Fibroblast of mammary gland (primary cell): ENCODE data around the gene FBXO33.
"Not testable (repeated sequence)": the region's sequence is repeated elsewhere in the genome, so short reads cannot be mapped to it uniquely, and the experiment has no call there.

ENCODE experiments used
- DNase-seq: peaks from one replicate; pipeline ENCODE4 v3.0.0-alpha.2; 2010; ENCODE audit warnings: low read depth
- H3K4me3 ChIP-seq: 2 replicates; pipeline ENCODE4 v1.5.1; 2011; ENCODE audit warnings: low read depth, mild to moderate bottlenecking, low read length, moderate library complexity; ENCODE audit not compliant: control insufficient read depth
- TF ChIP-seq, protein P1 (sequence below): conservative IDR thresholded peaks from 2 replicates; pipeline ENCODE4 v1.5.1; 2011; ENCODE audit warnings: low read depth, low read length, inconsistent platforms; ENCODE audit not compliant: control insufficient read depth, insufficient read depth

Gene FBXO33

DNA sequence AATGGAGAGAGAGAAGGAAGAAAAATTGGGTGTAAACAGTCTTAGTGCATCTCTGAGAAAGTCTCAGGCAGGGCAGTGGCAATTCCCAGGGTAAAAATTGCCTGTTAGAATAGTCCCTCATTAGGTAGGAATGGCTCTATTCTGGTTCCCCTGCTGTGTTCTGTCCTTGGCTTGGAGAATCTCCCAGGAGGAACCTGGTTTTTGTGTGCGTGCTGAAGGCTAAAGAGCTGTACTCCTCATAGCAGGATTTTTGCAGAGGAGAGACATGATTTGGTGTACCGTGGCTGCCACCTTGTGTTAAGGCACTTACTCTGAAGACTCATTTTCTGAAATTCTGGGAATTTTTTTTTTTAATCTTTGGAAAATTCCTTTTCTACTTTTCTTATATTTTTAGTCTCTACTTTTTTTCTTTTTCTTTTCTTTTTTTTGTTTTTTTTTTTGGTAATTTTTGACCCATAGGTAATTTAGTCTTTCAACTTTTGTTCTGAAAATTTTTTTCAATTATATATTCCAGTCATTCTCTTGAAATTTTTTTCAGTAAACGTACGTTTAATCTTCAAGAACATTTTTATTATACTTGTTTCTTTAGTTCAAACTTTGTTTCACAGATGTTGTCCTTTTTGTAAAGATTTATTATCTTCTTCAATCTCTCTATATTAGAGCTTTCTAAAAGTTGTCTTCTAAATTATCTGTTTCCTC lies 63.8 kb downstream of the FBXO33 start:
- peak; percentile 82 for DNase-seq
- TF ChIP-seq, protein P1, sequence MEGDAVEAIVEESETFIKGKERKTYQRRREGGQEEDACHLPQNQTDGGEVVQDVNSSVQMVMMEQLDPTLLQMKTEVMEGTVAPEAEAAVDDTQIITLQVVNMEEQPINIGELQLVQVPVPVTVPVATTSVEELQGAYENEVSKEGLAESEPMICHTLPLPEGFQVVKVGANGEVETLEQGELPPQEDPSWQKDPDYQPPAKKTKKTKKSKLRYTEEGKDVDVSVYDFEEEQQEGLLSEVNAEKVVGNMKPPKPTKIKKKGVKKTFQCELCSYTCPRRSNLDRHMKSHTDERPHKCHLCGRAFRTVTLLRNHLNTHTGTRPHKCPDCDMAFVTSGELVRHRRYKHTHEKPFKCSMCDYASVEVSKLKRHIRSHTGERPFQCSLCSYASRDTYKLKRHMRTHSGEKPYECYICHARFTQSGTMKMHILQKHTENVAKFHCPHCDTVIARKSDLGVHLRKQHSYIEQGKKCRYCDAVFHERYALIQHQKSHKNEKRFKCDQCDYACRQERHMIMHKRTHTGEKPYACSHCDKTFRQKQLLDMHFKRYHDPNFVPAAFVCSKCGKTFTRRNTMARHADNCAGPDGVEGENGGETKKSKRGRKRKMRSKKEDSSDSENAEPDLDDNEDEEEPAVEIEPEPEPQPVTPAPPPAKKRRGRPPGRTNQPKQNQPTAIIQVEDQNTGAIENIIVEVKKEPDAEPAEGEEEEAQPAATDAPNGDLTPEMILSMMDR: peak; percentile 68
- no peak overlapping the region for H3K4me3 ChIP-seq

DNA sequence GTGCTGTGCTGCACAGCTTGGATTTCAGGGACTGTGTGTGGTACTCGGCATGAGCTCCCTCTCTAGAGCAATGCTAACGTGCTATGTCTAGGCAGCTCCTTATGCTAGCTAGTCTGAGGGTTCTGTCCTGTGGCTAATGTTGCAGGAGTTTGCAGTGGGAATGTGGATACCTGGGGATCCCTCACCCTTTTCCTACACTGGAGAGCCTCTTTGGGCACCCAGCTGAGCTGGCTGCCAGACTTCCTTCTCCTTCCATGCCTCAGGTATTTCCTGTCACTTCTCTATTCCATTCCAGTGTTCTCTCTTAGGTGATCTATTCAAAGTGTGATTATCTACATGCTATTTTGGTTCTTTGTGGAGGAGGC lies 64.9 kb downstream of the FBXO33 start:
- no peak for DNase-seq
- no peak overlapping the region for H3K4me3 ChIP-seq
- TF ChIP-seq, protein P1: no peak

DNA sequence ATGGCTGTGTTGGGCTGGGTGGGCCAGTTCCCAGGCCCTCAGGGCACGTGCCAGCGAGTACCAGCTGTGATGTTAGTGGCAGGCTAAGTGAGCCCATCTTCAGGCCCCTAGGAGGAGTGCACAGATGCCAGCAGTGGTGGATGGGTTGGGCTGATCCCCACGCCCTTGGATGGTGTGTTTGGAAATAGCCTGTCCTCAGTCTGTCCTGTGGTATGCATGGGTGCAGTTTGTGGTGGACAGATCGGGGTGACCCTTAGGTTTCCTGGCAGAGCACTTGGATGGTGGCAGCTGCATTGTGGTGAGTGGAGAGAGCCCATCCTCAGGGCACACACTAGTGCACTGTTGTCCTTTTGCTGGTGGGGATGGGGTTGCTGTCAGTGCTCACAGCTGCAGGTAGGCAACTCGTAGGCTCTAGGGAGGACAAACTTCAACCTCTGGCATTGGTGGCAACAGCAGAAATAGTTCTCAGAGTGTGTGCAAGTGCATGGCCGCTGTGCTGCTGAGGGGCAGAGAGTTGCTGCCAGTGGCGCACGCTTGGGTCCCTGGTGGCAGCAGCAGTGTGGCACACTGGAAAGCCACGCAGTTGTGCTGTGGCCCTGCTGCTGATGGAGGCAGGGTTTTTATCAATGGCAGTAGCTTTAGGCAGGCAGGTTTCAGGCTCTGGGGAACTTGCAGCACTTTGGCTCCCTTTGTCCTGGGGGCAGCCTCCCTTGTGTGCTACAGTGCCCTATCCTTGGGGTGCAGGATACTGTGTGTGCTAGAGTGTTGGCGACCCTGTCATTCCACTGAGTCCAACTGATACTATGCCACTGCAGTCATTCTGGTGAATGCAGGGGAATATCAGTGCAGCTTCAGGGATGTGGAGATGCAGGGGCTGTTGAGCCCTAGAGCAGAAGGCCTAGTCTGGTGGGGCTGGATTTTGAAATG lies 65.5 kb downstream of the FBXO33 start:
- H3K4me3 ChIP-seq: no peak overlapping the region
- no peak for DNase-seq
- TF ChIP-seq, protein P1: no peak

DNA sequence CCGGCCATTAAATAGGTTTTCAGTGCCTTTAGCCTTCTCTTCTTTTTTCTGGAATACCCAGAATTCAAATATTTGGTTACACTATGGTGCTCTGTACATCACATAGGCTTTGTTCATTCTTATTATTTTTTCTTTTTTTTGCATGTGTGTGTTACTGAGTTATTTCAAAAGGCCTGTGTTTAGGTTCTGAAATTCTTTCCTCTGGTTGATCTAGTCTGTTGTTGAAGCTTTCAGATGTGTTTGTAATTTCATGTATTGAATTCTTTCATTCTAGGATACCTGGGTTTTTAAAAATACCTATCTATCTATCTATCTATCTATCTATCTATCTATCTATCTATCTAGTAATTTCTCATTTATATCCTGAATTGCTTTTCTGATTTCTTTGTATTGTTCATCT lies 66.9 kb downstream of the FBXO33 start:
- TF ChIP-seq, protein P1: no peak
- DNase-seq: no peak
- H3K4me3 ChIP-seq: no peak overlapping the region

DNA sequence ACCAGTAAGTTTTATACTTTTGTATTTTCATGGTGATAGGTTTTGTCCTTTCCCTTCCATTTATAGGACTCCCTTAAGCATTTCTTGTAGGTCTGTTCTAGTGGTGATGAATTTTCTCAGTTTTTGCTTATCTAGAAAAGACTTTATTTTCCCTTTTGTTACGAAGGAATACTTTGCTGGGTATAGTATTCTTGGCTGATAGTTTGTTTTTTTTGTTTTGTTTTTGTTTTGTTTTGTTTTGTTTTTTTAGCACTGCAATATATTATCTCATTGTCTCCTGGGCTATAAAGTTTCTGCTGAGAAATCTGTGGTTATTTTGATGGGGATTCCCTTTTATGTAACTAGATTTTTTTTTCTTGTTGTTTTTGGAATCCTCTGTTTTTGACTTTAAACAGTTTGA lies 67.7 kb downstream of the FBXO33 start:
- no peak for DNase-seq
- H3K4me3 ChIP-seq: no peak overlapping the region
- TF ChIP-seq, protein P1: no peak

DNA sequence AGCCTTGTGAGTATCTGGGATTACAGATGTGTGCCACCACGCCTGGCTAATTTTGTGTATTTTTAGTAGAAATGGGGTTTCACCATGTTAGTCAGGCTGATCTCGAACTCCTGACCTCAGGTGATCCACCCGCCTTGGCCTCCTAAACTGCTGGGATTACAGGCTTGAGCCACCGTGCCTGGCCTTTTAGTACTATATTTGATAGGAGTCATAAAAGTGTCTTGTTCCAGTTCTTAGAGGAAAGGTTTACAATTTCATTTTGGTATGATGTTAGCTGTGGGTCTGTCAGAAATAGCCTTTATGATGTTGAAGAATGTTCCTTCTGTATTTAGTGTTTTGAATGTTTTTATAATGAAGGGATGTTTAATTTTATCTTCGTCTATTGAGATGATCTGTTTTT lies 70.7 kb downstream of the FBXO33 start:
- DNase-seq, H3K4me3 ChIP-seq: not testable (repeated sequence)

DNA sequence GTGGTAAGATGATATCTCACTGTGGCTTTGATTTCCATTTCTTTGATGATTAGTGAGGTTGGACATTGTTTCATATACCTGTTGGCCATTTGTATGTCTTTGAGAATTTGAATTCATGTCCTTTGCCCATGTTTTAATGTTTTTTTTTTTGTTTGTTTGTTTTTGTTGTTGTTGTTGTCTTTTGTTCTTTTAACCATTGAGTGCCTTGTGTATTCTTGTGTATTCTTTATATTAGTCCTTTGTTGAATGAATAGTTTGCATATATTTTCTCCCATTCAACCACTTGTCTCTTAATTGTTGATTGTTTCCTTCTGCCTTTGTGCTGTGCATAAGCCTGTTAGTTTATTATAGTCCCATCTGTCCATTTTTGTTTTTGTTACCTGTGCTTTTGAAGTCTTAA lies 71.9 kb downstream of the FBXO33 start:
- no peak for DNase-seq
- no peak overlapping the region for H3K4me3 ChIP-seq
- TF ChIP-seq, protein P1: no peak

DNA sequence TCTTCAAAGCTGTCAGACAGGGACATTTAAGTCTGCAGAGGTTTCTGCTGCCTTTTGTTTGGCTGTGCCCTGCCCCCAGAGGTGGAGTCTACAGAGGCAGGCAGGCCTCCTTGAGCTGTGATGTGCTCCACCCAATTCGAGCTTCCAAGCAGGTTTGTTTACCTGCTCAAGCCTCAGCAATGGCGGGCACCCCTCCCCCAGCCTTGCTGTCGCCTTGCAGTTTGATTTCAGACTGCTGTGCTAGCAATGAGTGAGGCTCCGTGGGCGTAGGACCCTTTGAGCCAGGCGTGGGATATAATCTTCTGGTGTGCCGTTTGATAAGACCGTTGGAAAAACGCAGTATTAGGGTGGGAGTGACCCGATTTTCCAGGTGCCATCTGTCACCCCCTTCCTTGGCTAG lies 73.2 kb downstream of the FBXO33 start:
- not testable (repeated sequence) for DNase-seq, H3K4me3 ChIP-seq
